ENCODE measurements around the gene CCDC150.

DNA sequence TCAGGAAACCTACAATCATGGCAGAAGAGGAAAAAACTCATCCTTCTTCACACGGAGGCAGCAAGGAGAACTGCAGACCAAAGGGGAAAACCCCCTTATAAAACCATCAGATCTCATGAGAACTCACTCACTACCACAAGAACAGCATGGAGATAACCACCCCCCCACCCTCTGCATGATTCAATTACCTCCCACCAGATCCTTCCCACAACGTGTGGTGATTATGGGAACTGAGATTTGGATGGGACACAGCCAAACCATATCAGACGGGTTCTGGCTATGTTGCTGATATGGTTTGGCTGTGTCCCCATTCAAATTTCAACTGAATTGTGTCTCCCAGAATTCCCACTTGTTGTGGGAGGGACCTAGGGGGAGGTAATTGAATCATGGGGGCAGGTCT lies 28.7 kb upstream of the CCDC150 start:
- TF ChIP-seq EZH2phosphoT487 (IDR thresholded peaks at IDR 0.05; ENCODE audit: borderline replicate concordance, low read length) = no peak
- TF ChIP-seq CTCF (IDR thresholded peaks at IDR 0.05; ENCODE audit: low read depth, low read length, poor library complexity, severe bottlenecking) = no peak

Data from DOHH2 (cell line).